ENCODE results near the gene IRAK3. TPM values are rescaled to one million over a fixed set of nuclear protein-coding genes. Genes with fewer than 3 reads are reported as not detected.

IRAK3 gene
- total RNA-seq, result 1 to 10 TPM; 3.8 to 8.8 (median 7.1) TPM

- Histone ChIP-seq H3K27me3 (no peaks in the 10 kb centered on the region), H3K4me3 (peak within 1 kb of the TSS; percentile 61), H3K27ac (peak within 1 kb of the TSS; percentile 94), H3K9me3 (no peaks in the 10 kb centered on the region), H3K4me1 (peaks cover 18% of the 10 kb centered on the region), H3K36me3 (no peaks in the 10 kb centered on the region)
- DNase-seq (ENCODE audit: low spot score in 2 of 2), result peak; percentile 95 to 96
- WGBS, result 27% methylated on average over 54 of the region's 82 CpGs
- TF ChIP-seq CTCF (IDR thresholded peaks at IDR 0.05) (no peak), POLR2A (IDR thresholded peaks at IDR 0.05) (peak; percentile 25 to 97), POLR2AphosphoS5 (IDR thresholded peaks at IDR 0.05) (peak; percentile 92 to 99 (median 96)), EP300 (IDR thresholded peaks at IDR 0.05) (peak; percentile 74)
Measured at GRCh38 chr12:66188584-66189485, at the start of gene IRAK3. IRAK3 (plus strand) TSS chr12:66189214; CDS start chr12:66189300, 86 bp downstream.

GRCh38 chr12:66139328-66139727, 49.7 kb upstream of the IRAK3 start:
- no peak overlapping the region for H3K27ac ChIP-seq
- peaks cover 60% of the 10 kb centered on the region for H3K36me3 ChIP-seq
- peaks cover 22% of the 10 kb centered on the region for H3K9me3 ChIP-seq
- no peak for TF ChIP-seq CTCF (IDR thresholded peaks at IDR 0.05)
- no peak for TF ChIP-seq POLR2AphosphoS5 (IDR thresholded peaks at IDR 0.05)
- no peak for TF ChIP-seq POLR2A (IDR thresholded peaks at IDR 0.05)
- no peak for TF ChIP-seq EP300 (IDR thresholded peaks at IDR 0.05)
- H3K27me3 ChIP-seq, result no peaks in the 10 kb centered on the region
- WGBS, result 98% methylated on average over 2 of the region's 2 CpGs
- no peak for DNase-seq (ENCODE audit: low spot score in 2 of 2)
- no peaks in the 10 kb centered on the region for H3K4me1 ChIP-seq
- no peak overlapping the region for H3K4me3 ChIP-seq

- Histone ChIP-seq H3K27ac (no peak overlapping the region), H3K27me3 (no peaks in the 10 kb centered on the region), H3K9me3 (peaks cover 22% of the 10 kb centered on the region), H3K4me3 (no peak overlapping the region), H3K4me1 (peaks cover 8% of the 10 kb centered on the region), H3K36me3 (peaks cover 61% of the 10 kb centered on the region)
- TF ChIP-seq POLR2A (IDR thresholded peaks at IDR 0.05) (no peak), EP300 (IDR thresholded peaks at IDR 0.05) (no peak)
- DNase-seq (ENCODE audit: low spot score in 2 of 2), result no peak
Measured at GRCh38 chr12:66140731-66141130, 48.3 kb upstream of the IRAK3 start.

GRCh38 chr12:66141299-66141698, 47.7 kb upstream of the IRAK3 start:
- peaks cover 58% of the 10 kb centered on the region for H3K36me3 ChIP-seq
- no peak overlapping the region for H3K27ac ChIP-seq
- DNase-seq (ENCODE audit: low spot score in 2 of 2), result no peak
- no peaks in the 10 kb centered on the region for H3K27me3 ChIP-seq
- H3K4me1 ChIP-seq, result peaks cover 8% of the 10 kb centered on the region
- WGBS, result 96% methylated on average over 2 of the region's 2 CpGs
- TF ChIP-seq POLR2AphosphoS5 (IDR thresholded peaks at IDR 0.05) (no peak), POLR2A (IDR thresholded peaks at IDR 0.05) (no peak), CTCF (IDR thresholded peaks at IDR 0.05) (no peak), EP300 (IDR thresholded peaks at IDR 0.05) (no peak)
- H3K9me3 ChIP-seq, result peaks cover 22% of the 10 kb centered on the region
- H3K4me3 ChIP-seq, result no peak overlapping the region

GRCh38 chr12:66142826-66143225, 46.2 kb upstream of the IRAK3 start:
- Histone ChIP-seq H3K27ac (no peak overlapping the region), H3K4me1 (peaks cover 8% of the 10 kb centered on the region), H3K4me3 (no peak overlapping the region), H3K27me3 (no peaks in the 10 kb centered on the region), H3K36me3 (peaks cover 45% of the 10 kb centered on the region), H3K9me3 (peaks cover 22% of the 10 kb centered on the region)
- DNase-seq (ENCODE audit: low spot score in 2 of 2), result no peak
- TF ChIP-seq POLR2AphosphoS5 (IDR thresholded peaks at IDR 0.05) (no peak), CTCF (IDR thresholded peaks at IDR 0.05) (no peak), EP300 (IDR thresholded peaks at IDR 0.05) (no peak), POLR2A (IDR thresholded peaks at IDR 0.05) (no peak)
